Activated gamma-delta T cell treated with Interleukin-2 at 50 U/mL for 16 hours (primary cell): Measurements from ENCODE around the gene SGCA.
A peak's percentile ranks its signal among the peaks of the same experiment; 100 is the strongest.

ENCODE experiments used
- DNase-seq: peaks from one replicate; pipeline ENCODE4 v3.0.0-alpha.2; 2020

The SGCA gene

DNA sequence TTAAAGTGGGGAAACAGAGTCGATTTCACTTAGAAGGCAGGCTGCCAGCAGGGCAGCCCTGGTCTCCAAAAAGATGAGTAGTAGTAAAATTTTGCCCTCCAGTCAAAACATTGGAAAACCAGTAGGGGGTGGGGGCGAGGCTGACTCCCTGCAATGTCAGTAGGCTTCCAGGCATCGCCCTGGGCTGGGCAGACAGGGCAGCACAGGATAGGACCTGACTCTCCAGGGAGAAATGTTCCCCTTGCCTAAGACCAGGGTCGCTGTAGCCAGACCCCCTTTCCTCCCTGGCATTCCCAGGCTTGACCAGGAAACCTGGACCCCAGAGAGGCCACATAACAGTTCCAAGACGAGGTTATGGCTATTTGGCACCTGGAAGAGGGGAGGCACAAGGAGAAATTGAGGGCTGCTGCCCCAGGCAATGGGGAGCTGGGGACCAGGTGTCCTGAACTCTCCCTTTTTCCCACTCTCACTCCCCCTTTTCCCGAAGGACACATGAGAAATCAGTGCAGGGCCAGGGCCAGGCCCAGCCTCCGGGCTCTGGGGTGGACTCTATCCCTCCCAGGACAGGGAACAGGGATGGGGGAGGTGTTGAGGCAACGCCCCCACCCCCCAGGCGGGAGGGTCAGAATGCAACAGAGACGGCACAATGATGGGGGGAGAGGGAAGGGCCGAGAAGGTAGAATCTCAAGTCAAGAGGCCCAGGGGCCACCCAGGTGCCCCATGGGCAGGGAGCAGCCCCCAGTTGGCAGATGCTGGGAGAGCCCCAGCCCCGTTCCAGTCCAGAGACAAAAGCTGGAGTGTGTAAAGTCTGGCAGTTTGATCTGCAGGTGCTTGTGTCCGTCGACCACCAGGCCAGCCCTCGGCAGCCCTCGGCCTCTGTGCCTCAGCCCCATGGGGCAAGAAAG, 31.3 kb upstream of the SGCA start:
- no peak for DNase-seq

DNA sequence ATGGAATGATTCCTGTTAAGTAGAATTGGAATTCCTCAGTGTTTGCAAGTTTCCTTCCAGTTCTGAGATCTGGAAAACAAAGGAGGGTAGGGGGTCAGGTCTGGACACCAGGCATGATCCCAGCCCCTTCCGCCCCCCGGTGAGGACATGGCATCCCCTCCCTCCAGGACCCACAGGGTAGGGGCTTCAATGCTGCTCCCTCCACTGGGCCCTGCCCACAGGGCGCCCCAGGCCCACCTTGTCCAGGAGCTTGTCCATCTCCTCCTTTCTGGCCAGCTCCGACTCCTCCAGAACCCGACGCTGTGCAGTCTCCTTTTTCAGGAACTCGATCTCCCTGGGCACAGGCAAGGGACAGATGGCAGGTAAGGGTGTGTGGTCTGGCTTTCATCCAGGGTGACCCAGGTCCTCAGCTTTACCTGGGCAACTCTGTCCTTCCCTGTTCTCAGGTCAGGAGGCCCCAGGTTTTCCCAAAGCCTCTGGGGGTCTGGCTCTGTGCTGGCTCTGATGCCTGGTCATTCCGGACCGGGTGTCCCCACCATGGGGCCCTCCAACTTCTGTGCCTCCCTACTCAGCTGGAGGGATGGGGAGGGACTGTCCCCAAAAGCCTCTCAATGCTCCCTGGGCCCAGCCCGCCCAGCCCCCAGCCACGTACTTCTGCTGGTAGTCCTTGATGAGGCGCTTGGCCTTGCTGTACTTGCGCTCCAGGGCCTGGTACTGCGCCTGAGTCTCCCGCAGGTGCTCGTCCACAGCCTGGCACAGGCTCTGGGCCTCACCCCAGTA, 30.3 kb upstream of the SGCA start:
- DNase-seq, result no peak

DNA sequence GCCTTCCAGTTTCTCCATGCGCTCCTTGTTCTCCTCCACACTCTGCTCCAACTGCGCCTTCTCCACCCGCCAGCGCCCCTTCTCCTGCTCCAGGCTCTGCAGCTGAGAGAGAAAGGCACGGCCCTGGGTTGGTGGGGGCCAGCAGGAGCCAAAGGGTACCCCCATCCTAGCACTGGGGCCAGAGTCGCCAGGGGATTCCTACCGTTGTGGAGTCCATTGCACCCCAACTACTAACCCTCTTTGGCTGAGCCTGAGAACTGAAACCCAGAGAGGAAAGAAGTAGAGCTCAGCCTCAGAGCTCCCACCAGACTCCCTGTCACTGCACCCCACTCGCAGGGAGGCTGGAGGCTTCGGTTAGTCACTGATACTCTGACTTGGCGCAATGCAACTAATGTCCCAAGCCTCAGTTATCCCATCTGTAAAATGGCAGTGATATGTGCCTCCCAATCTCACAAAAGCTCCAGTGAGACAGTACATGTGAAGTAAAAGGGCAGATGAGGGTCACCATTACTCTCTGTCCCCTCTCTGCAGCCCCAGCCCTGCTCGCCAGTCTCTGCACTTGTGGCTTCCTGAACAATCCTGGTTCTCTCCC, 29.6 kb upstream of the SGCA start:
- no peak for DNase-seq

DNA sequence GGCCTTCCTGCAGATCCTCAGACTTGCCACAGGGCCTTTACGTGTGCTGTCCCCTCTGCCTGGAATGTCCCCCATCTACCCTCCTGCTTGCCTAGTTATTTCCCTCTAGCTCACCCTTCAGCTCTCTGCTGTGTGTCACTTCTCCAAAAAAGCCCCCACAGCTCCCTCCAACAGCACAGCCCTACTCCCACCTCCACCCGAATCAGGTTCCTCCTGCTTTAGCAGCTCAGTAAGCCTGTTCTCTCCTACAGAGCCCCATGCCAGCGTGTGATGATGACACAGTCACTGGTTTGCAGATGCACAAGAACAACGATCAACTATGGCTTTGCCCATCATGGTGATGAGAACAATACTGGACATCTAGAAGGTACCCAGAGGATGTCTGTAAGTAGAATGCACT, 28.8 kb upstream of the SGCA start:
- no peak for DNase-seq

DNA sequence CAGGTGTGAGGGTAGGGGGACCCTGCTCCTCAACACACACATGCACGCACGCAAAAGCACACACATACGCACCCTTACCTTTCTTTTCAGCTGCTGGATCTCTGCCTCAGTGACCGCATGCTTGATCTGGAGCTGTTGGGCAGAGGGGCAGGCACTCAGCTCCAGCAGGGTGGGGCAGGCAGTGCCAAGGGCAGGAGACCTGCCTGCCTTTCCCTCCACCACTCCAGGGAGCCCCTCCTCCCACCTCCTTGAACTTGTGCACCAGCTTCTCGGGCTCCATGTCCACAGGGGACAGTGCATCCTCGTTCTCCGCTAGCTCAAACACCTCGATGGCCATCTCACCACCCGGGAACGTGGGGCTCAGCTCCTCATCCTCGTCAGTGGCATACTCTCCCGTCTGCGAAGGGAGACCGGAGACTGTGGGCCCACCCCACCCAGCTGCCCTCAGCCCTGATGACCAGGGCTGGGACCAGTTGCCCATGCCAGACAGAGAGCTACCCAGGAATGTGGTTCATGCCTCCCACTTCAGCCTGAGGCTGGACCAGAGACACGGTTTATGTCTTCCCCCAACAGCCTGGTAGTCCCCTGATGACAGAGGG, 26.5 kb upstream of the SGCA start:
- no peak for DNase-seq

DNA sequence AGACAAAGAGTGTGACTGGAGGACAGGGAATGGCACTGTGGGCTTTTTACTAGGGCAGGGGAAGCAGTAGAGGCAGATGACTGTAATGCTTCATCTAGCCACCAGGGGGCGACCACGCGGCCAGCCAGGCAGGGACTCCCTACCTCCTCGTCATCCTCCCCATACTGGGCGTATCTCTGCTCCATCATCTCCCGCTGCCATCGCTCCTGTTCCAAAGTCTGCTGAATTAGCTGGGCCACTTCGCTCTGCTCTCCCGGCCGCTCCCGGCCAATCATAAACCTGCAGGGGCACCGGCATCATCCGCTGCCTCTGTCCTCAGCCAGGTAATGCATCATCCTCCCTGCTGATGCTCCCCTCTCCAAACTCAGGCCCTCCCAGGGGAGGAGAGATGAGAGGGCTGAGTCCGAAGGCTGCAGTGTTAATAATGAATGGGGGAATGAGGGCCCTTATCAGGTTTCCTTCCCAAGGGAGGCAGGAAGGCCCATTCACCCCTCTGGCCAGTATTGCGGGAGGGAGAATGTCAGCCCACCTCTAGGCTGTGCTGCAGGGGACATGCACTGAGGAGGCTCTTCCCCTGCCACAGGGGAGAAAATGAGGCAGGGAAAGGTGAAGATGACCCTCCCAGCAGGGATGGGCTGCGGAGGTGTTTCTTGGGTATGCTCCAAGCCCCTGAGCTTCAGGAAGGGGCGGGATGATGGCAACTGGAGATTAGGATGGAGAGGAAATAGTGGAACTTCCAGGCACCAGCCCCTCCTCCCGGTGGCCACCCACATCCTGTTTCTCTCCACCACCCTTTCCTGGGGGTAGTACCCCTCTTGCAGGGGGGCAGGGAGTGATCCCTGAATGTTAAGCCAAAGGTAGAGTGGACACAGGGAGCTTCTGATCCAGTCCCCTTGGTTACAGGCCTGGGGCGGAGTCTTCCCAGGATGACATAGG, 25.6 kb upstream of the SGCA start:
- peak; percentile 80 for DNase-seq

DNA sequence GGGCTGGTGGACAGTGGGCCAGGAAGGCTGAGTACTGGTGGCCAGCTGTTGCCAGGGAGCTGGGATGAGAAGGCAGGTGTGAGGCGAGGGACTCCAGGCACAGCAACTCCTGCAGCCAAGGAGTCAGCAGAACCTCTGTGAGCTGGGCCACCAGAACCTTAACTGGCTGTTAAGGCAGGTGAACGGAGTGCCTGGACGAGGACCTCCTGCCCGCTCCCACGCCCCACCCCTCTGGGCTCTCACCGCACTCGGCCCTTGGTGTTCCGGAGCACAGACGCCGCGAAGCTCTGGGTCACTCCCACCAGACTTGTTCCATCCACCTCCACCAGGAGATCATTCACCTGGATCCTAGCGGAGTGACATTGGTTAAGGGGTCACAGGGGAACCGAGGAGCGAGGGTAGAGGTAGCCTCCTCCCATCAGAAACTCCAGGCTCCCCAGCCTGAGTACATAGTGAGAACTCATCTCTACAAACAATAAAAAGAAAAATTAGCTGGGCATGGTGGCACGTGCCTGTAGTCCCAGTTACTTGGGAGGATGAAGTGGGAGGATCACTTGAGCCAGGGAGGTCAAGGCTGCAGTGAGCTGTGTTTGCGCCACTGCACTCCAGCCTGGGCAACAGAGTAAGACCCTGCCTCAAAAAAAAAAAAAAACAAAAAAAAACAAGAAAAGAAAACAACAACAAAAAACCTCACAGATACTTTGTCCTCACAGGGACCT, 24.6 kb upstream of the SGCA start:
- no peak for DNase-seq

DNA sequence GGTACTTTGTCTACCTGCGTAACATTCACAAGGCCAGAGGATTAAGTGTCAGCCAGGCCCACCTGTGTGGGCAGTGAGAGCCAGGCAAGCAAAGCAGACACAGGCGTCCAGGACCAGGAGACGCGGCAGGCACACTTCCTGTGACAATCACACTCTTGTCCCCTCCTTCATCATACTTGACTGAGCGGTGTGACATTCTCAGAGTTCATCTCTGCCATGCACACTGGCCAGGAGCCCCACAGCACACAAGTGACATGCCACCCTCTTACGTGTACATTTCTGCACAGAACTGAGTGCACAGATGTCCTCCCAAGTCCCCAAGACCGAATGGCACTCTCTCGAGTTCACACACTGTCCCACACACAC, 24.1 kb upstream of the SGCA start:
- DNase-seq, result no peak

DNA sequence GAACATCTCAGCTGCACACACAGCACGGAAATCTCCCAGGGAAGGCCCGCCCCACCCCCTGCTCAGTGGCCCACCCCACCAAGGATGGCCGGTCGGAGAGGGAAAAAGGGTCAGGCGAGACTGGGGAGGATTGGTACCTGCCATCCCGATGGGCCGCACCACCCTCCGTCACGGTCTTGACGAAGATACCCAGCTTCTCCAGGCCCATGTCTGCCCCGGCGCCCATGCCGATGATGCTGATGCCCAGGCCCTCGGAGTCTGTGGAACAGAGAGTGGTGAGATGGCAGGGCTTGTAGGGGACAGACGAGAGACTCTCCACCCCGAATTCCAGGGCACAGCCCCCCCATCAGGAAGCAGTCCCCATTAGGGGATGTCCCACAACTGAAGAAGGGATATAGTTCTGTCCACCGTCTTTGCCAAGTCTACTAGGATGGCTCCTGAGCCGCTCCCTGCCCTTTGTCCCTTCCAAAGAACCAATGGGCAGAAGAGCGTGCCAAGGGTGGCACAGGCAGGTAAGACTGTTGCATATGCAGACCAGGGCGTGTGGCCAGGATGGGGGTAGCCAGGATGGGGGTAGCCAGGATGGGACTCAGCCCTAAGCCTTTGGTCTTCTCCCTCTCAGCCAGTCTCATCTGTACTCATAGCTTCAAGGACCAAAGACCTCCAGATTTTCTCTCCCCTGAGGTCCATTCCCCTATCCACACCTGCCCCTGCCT, 22.2 kb upstream of the SGCA start:
- DNase-seq, result no peak

DNA sequence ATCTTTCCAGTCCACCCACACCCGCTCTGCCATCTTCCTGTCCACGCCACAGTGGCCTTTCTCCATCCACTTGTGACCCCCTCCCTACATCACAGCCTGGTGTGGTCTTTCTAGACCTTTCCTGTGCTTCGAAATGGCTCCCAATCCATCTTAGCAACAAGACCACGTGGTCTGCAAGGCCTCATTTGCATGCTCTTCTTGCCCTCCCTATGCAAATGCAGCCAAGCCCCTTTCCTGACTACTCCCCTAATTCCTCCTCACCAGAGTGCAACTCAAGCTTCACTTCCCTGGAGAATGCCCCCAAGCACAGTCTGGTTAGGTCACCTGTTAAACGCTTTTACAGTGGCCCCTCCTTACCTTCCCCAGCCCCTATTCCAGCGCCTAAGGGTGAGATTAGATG, 21.4 kb upstream of the SGCA start:
- DNase-seq, result no peak

DNA sequence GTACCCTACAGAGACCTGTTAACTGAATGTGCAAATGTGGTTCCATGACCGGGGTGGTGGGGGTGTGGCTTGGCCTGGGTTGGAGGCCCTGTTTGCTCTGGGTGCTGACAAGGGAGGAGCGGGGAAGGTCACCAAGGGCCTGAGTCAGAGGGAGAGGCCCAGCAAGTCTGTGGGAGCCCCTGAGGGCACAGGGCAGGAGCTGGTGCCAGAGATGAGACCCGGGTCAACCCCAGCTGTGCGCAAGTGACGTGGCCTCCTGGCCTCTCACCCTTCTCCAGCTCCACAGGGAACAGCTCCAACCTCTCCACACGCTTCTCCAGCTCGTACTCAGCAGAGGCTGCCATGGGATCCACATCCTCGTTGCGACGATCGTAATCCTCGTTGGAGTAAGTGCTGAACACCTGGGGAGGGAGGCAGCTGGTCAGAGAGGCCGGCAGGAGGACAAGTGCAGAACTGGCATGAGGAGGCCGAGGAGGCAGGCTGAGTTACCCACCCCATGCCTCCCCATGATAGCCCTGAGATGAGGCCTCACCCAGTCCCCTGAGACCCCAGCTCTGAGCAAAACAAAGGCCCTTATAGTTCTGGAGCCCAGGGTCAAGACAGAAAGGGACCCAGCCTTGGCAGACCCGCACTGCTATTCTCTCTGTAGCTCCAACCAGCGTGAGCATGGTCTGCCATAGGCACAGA, 20.8 kb upstream of the SGCA start:
- DNase-seq, result no peak

DNA sequence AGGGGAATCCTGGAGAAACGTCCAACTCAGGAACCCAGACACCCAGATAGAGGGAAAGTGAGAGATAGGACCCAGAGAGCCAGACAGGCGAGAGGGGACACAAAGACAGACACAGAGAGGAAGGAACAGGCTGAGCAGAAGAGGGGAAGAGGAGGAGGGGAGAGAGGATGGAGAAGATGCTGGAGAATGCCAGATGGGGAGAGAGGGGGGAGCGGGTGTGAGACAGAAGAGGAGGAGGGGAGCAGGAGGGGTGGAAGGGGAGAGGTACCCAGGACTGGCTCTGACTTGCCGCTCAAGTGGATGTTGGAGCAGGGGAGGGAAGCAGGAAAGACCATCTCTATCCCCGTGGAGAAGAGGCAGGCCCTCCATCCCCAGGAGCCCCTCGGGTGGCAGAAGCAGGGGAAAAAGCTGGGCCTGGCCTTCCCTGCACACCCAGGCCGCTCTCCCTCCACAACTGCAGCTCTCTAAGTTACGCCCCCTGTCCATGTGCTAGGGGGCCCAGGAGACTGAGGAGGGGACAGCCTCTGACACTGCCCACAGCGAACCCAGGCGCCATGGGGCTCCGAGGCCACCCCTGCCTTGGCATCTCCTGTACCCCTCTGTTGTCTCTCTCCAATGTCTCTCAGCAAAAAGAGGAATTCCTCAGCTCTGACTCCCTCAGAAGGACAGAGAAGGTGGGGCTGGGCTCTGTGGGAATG, 20.1 kb upstream of the SGCA start:
- no peak for DNase-seq

DNA sequence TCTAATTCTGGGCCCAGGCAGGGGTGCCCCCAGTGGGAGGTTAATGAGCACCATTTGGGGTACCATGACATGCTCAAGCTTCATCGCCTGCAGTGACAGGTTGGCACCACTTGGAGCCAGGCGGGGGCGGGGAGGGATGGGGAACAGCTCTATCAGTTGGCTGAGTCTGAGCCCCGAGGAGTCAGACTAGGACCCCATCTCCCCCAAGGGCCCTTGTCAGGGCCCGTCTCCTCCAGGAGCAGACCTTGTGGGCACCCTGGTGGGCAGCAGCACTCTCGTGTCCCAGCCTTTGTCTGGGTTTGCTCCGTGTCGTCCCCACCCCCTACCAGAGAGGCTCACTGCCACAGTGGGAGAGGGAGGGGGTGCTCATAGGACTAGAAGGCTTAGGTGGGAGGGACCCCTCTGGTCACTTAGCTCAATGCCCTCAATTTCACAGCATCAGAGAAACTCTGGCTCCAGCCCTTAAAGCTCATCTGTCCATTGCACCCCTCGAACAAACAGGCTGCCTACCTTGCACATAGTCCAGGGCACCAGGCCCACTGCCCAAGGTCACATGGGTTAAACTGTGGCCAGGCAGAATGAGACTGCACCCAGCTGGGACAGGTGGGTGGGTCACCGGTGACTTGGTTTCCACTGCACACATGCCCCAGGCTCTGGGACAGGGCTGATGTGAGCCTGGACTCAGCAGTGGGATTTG, 19.4 kb upstream of the SGCA start:
- no peak for DNase-seq

DNA sequence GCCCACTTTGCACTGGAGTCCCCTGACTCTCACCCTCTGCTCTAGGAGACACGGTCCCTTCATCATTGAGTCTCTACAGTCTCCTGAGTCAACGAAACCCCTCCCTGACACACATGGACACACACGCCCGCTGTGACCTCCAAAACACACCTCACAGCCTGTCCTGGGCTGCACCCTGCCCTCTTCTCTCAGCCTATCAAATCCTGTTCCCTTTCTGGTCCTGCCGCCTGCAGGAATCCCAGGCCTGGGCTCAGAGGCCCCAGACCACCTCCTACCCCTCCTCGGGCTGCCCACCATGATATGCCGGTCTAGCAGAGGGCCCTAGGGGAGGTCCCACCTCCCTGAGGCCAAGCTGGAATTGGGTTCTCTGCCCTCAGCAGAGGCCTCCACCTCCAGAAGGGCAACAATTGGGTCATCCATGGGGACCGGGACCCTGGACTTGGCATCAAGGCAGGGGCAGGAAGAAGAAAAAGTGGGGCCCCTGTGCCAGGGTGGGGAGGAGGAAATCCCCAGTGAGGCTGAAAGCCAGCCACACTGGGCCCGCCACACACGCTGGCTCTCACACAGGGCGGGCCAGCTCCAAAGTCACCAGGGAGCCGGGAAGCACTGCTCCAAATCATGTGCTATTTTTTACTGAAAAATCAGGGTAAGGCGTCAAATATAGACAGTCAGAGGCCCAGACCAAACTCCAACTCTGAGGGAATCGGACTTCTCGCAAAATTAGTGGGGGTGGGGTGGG, 18.7 kb upstream of the SGCA start:
- no peak for DNase-seq

DNA sequence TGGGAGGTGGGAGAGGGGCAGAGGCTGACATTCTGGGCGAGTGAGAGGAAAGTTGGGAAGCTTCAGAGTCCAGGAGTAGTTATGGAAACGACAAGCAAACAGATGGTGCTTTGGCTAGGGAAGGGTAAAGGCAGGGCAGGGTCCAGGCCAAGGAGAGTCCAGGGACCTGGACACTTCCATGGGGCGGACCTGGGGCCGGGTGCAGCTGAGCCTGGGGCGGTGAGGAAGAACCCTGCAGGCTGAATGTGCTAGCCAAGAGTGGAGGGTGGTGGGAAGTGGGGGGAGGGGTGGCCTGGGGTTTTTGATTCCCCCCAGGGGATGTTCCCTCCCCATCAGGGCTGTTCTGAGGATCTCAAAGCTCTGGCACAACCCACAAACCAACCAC, 18.0 kb upstream of the SGCA start:
- no peak for DNase-seq

DNA sequence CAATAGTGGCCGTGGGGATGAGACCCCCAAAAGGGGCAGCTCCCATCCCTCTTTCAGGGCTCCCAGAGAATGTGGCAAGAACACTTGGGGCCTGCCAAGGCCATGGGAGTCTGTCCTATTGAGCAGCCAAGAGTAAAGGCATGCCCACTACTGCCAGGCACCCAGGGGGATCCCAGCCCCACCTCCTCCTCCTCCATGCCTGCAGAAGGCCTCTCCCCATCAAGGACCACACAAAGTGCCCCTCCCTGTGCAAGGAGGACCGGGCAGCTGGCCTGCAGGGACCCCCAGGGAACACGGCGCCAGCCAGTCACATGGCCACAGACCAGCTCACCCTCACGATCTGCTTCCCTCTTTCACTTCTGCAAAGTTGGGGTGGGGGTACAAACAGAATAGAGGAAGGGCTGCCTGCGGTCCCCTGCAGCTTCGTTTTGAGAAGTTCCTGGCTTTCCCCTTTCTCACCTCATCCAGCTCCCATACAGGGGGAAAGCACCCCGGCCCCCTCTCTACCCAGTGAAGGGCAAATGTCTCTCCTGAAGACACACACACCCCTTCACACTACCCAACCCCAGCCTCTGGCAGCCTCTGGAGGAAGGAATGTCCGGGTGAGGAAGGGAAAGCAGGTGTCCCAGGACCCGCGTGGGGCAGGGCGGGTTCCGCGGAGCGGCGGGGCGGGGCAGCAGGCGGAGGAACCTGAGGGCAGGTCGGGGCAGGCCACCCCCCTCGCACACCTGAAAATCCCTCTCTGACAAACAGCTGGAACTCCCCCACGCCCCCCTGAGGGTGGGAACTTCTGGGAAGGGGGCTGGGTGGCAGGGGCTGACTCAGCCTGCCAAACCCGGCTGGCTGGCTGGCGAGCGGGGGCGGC, 17.3 kb upstream of the SGCA start:
- peak; percentile 42 for DNase-seq

DNA sequence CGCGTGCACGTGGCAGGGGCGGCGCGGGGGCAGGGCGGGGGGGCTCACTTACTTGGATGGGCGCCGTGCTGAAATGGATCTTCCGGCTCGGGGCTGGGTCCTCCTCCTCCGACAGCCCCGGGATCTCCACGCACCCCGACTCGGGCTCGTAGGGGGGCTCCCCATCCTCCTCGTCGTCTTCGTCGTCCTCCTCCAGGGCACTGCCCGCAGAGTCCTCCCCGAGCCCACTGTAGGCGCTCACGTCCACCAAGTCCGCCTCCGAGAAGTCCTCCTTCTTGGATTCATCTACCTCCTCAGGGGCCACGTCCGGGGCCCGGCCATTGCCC, 16.8 kb upstream of the SGCA start:
- no peak for DNase-seq
